ENCODE data around the gene STIP1. TPM values are rescaled to one million over a fixed set of nuclear protein-coding genes. Genes with fewer than 3 reads are reported as not detected.

The STIP1 gene
- total RNA-seq, 1 donor from 2014 or later = 209 TPM

DNA sequence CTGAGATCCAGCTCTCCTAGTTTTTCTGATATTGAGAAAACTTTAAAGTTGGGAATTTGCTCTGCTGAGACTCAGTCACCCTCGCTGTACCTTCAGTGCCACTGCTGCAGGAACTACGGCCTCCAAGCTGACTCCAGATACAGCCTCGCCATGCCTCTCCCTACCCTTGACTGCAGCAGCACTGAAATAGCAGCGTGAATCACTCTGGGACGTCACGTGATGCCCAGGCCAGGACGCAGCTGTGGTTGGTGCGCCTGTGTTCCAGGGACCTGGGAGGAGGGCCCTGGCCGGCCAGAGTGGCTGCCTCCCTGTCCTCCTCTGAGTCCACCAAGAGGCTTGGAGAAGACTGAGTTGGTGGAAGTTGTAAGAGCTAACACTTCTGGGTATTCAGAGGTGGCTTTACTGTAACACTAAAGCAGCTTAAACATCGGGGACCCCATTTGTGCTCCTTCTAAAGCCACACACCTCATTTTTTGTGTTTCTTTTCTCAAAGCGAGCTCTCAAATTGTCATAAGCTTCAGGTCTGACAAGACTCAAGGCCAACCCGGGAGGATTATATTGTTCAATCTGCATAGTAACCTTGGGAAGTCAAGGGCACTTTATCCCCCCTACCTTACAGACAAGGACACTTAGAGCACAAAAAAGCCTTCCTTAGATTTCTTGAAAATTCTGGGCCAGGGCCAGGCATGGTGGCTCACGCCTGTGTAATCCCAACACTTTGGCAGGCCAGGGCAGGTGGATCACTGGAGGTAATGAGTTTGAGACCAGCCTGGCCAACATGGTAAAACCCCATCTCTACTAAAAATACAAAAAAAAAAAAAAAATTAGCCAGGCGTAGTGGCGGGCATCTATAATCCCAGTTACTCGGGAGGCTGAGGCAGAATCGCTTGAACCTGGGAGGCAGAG is 4.2 kb upstream of the STIP1 start:
- peaks cover 14% of the 10 kb centered on the region for H3K4me1 Mint-ChIP-seq (ENCODE audit: low read depth)
- peak; percentile 40 for DNase-seq (ENCODE audit: low spot score, unreplicated experiment)
- TF ChIP-seq, protein P1, sequence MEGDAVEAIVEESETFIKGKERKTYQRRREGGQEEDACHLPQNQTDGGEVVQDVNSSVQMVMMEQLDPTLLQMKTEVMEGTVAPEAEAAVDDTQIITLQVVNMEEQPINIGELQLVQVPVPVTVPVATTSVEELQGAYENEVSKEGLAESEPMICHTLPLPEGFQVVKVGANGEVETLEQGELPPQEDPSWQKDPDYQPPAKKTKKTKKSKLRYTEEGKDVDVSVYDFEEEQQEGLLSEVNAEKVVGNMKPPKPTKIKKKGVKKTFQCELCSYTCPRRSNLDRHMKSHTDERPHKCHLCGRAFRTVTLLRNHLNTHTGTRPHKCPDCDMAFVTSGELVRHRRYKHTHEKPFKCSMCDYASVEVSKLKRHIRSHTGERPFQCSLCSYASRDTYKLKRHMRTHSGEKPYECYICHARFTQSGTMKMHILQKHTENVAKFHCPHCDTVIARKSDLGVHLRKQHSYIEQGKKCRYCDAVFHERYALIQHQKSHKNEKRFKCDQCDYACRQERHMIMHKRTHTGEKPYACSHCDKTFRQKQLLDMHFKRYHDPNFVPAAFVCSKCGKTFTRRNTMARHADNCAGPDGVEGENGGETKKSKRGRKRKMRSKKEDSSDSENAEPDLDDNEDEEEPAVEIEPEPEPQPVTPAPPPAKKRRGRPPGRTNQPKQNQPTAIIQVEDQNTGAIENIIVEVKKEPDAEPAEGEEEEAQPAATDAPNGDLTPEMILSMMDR (IDR thresholded peaks at IDR 0.05; ENCODE audit: unreplicated experiment) = no peak
- H3K36me3 Mint-ChIP-seq (ENCODE audit: insufficient read depth) = no peaks in the 10 kb centered on the region
- H3K27ac Mint-ChIP-seq = peak overlapping the region; percentile 74
- H3K9me3 Mint-ChIP-seq (ENCODE audit: low read depth) = no peaks in the 10 kb centered on the region
- H3K4me3 Mint-ChIP-seq (ENCODE audit: low read depth) = no peak overlapping the region
- no peaks in the 10 kb centered on the region for H3K27me3 Mint-ChIP-seq

GRCh38 chr11:64183890-64184289 is 2.1 kb upstream of the STIP1 start:
- H3K27ac Mint-ChIP-seq = no peak overlapping the region
- peaks cover 16% of the 10 kb centered on the region for H3K4me1 Mint-ChIP-seq (ENCODE audit: low read depth)
- no peaks in the 10 kb centered on the region for H3K9me3 Mint-ChIP-seq (ENCODE audit: low read depth)
- DNase-seq (ENCODE audit: low spot score, unreplicated experiment) = no peak
- H3K36me3 Mint-ChIP-seq (ENCODE audit: insufficient read depth) = no peaks in the 10 kb centered on the region
- TF ChIP-seq, protein P1 (IDR thresholded peaks at IDR 0.05; ENCODE audit: unreplicated experiment) = no peak
- no peaks in the 10 kb centered on the region for H3K27me3 Mint-ChIP-seq
- no peak overlapping the region for H3K4me3 Mint-ChIP-seq (ENCODE audit: low read depth)

DNA sequence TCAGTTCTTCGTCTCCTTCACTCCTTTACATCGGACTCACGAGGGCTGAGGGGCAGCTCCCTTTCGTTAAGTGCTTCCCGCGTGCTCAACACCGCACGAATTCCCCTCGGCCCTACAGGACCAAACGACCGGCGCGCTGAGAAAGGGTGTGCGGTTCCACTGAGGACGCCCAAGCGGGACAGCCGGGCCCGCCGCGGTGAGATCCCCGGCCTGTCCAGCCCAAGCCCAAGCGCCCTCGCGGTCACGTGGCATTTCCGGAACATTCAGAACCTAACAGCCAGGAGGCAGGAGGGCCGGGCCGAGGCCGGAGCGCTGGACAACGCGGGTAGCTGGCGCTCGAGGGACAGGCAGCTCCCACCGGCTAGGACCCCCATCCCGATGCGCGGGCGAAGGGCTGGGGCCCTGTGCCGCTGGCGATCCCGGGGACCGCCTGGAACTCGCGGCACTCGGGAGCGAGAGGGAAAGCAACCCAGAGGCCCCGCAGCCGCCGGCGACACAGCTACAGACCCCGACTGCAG is 737 bp upstream of the STIP1 start:
- DNase-seq (ENCODE audit: low spot score, unreplicated experiment) = no peak
- Mint-ChIP-seq H3K9me3 (ENCODE audit: low read depth) (no peaks in the 10 kb centered on the region), H3K27me3 (no peaks in the 10 kb centered on the region), H3K4me1 (ENCODE audit: low read depth) (peaks cover 21% of the 10 kb centered on the region), H3K36me3 (ENCODE audit: insufficient read depth) (peaks cover 3% of the 10 kb centered on the region), H3K4me3 (ENCODE audit: low read depth) (no peak overlapping the region), H3K27ac (peak overlapping the region; percentile 98)
- TF ChIP-seq, protein P1 (IDR thresholded peaks at IDR 0.05; ENCODE audit: unreplicated experiment) = peak; percentile 22

DNA sequence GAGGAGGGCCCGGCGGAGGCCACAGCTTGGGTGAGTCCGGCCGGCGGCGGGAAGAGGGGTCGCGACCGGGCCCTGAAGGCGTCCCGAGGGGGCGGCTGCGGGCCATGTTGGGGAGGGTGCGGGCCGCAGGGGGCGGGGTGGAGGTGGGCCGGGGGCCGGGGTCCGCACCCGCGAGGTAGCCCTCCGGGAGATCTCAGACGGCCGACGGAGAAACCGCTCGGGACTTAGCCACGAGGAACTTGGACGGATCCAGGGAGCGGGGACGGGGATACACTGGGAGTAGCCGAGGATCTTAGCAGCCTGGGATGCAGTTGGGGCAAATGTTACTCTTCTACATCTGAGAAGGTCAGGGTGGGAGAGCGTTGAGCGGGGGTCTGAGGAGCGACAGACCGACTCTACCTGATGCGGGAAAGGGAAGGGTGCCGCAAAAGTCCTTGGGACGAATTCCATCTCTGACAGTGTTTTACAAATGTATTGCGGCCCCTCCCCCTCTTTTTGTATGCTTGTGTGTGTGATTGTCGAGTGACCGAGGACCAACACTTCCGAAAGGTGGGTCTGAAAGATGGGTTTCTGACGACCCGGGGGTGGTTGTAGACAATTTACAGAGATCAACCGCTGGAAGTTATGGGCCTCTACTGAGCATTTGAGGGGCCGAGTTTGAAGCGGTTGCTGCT is 658 bp downstream of the STIP1 start:
- no peaks in the 10 kb centered on the region for H3K9me3 Mint-ChIP-seq (ENCODE audit: low read depth)
- no peaks in the 10 kb centered on the region for H3K27me3 Mint-ChIP-seq
- peaks cover 5% of the 10 kb centered on the region for H3K36me3 Mint-ChIP-seq (ENCODE audit: insufficient read depth)
- H3K27ac Mint-ChIP-seq = no peak overlapping the region
- DNase-seq (ENCODE audit: low spot score, unreplicated experiment) = no peak
- TF ChIP-seq, protein P1 (IDR thresholded peaks at IDR 0.05; ENCODE audit: unreplicated experiment) = no peak
- no peak overlapping the region for H3K4me3 Mint-ChIP-seq (ENCODE audit: low read depth)
- peaks cover 20% of the 10 kb centered on the region for H3K4me1 Mint-ChIP-seq (ENCODE audit: low read depth)

GRCh38 chr11:64192434-64192833 is 6.5 kb downstream of the STIP1 start:
- H3K36me3 Mint-ChIP-seq (ENCODE audit: insufficient read depth) = peaks cover 30% of the 10 kb centered on the region
- no peak overlapping the region for H3K4me3 Mint-ChIP-seq (ENCODE audit: low read depth)
- H3K4me1 Mint-ChIP-seq (ENCODE audit: low read depth) = peaks cover 9% of the 10 kb centered on the region
- no peaks in the 10 kb centered on the region for H3K27me3 Mint-ChIP-seq
- TF ChIP-seq, protein P1 (IDR thresholded peaks at IDR 0.05; ENCODE audit: unreplicated experiment) = no peak
- peak overlapping the region; percentile 49 for H3K27ac Mint-ChIP-seq
- H3K9me3 Mint-ChIP-seq (ENCODE audit: low read depth) = no peaks in the 10 kb centered on the region
- no peak for DNase-seq (ENCODE audit: low spot score, unreplicated experiment)

Measured in progenitor cell of endocrine pancreas (in vitro differentiated cells).